Panc1 (cell line): ENCODE measurements around the gene RP2. TPM values are rescaled to one million over a fixed set of nuclear protein-coding genes. Genes with fewer than 3 reads are reported as not detected.

Source experiments
- ATAC-seq: fragments of 200-7000 bp; cut with Tn5 transposase; 2 replicates; pipeline ENCODE4 v1.9.1; 2020; ENCODE audit warnings: mild to moderate bottlenecking, moderate library complexity
- BruUV-seq: library from RNA; stranded (reverse); fragments of 400-500 nt; replicated peaks from 2 replicates; lab custom pipeline; 2021; lab: Mats Ljungman, UMichigan
- CTCF ChIA-PET: fragments of 300-600 bp; sonication (Branson Sonifier 250); formaldehyde crosslinking; loops from one replicate; lab custom pipeline; 2022; ENCODE audit warnings: antibody characterized with exemption; lab: Charles Lee
- POLR2A ChIA-PET: fragments of 300-600 bp; sonication (Branson Sonifier 250); formaldehyde crosslinking; loops from one replicate; lab custom pipeline; 2022; ENCODE audit warnings: antibody characterized with exemption; lab: Charles Lee
- DNase-seq: peaks from one replicate; pipeline ENCODE4 v3.0.0-alpha.2; 2010; ENCODE audit warnings: low read depth, low spot score
- H3K27ac ChIP-seq: 2 replicates; pipeline ENCODE4 v1.5.1; 2011; ENCODE audit warnings: mild to moderate bottlenecking, low read length, inconsistent platforms
- H3K27me3 ChIP-seq: fragments of 200-500 bp; sonication (Bioruptor generic); 2 replicates; pipeline ENCODE4 v1.6.0; 2014; ENCODE audit warnings: low read length, inconsistent platforms; ENCODE audit not compliant: control insufficient read depth, insufficient read depth
- H3K36me3 ChIP-seq: fragments of 200-500 bp; sonication (Bioruptor generic); 2 replicates; pipeline ENCODE4 v1.5.1; 2014; ENCODE audit warnings: inconsistent platforms, mild to moderate bottlenecking, low read length, moderate library complexity; ENCODE audit not compliant: control insufficient read depth, insufficient read depth
- H3K4me1 ChIP-seq: 2 replicates; pipeline ENCODE4 v1.5.1; 2011; ENCODE audit warnings: inconsistent platforms, mild to moderate bottlenecking, low read length, moderate library complexity; ENCODE audit not compliant: control insufficient read depth, insufficient read depth
- H3K4me3 ChIP-seq, 2 experiments: 2 replicates each; pipeline ENCODE4 v1.5.1; 2011 to 2012; ENCODE audit warnings: low read depth in 2 of 2, low read length in 2 of 2, mild to moderate bottlenecking in 2 of 2, inconsistent platforms in 1 of 2, moderate library complexity in 1 of 2
- H3K9me3 ChIP-seq: fragments of 200-500 bp; sonication (Bioruptor generic); 2 replicates; pipeline ENCODE4 v1.5.1; 2014; ENCODE audit warnings: low read depth, mild to moderate bottlenecking, inconsistent platforms, low read length, moderate library complexity; ENCODE audit not compliant: control insufficient read depth, insufficient read depth
- POLR2AphosphoS5 ChIP-seq: IDR thresholded peaks from 2 replicates; pipeline ENCODE4 v1.6.1; 2012; ENCODE audit warnings: mild to moderate bottlenecking, low read depth, low read length, moderate library complexity
- SIN3A ChIP-seq: IDR thresholded peaks from 2 replicates; pipeline ENCODE4 v1.6.1; 2012; ENCODE audit warnings: low read depth, mild to moderate bottlenecking, low read length, moderate library complexity, borderline replicate concordance; ENCODE audit not compliant: insufficient read depth
- TCF7L2 ChIP-seq: IDR thresholded peaks from 2 replicates; pipeline ENCODE4 v1.6.1; 2011; ENCODE audit warnings: mild to moderate bottlenecking, low read depth, low read length, inconsistent platforms
- in situ Hi-C: cut with HindIII; loops from 2 replicates; pipeline ENCODE4 v1.10.0; 2016; ENCODE audit warnings: low sequenced_read_pairs, low pct_unique_long_range_greater_than_20kb
- intact Hi-C: fragments of 100-400 bp; cut with micrococcal nuclease; formaldehyde crosslinking; loops from one replicate; pipeline ENCODE4 v1.10.0; 2022; ENCODE audit not compliant: unreplicated experiment
- total RNA-seq: library from RNA; stranded (reverse); gene quantifications from one replicate; pipeline ENCODE4 v1.2.1, GENCODE V29; 2021; ENCODE audit not compliant: unreplicated experiment
- TF ChIP-seq, protein P1 (sequence below), 2 experiments: IDR thresholded peaks; 2 replicates each; pipeline ENCODE4 v1.6.1; 2011 to 2012; ENCODE audit warnings: low read depth in 2 of 2, control low read depth in 1 of 2, low read length in 1 of 2, mild to moderate bottlenecking in 1 of 2, moderate library complexity in 1 of 2; ENCODE audit not compliant: insufficient read depth in 1 of 2
- TF ChIP-seq, protein P2 (sequence below): fragments of 450-650 bp; IDR thresholded peaks from 2 replicates; pipeline ENCODE4 v1.5.1; 2017; ENCODE audit warnings: mild to moderate bottlenecking

RP2 gene
- total RNA-seq, 1 experiment from 2014 or later: 17.3 TPM

DNA sequence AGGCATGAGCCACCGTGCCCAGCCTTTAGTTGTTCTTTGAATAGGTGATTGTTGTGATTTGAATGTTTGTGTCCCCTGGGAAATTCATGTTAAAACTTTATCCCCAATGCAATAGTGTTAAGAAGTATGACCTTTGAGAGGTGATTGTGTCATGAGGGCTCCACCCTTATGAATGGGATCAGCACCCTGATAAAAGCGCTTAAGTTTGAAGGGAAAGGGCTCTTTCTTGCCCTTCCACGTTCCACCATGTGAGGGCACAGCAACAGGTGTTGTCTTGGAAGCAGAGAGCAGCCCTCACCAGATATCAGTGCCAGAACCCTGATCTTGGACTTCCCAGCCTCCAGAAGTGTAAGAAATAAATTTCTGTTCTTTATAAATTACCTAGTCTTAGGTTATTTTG lies 33.7 kb upstream of the RP2 start:
- Histone ChIP-seq H3K9me3 (no peaks in the 10 kb centered on the region), H3K4me3 (no peak overlapping the region), H3K27me3 (no peaks in the 10 kb centered on the region), H3K4me1 (no peaks in the 10 kb centered on the region), H3K27ac (no peak overlapping the region), H3K36me3 (no peaks in the 10 kb centered on the region)
- DNase-seq (no peak), ATAC-seq (peak; percentile 73)
- POLR2A ChIA-PET: no interaction called here
- no TSS peak for BruUV-seq
- TF ChIP-seq SIN3A: no peak
- TF ChIP-seq, protein P1, sequence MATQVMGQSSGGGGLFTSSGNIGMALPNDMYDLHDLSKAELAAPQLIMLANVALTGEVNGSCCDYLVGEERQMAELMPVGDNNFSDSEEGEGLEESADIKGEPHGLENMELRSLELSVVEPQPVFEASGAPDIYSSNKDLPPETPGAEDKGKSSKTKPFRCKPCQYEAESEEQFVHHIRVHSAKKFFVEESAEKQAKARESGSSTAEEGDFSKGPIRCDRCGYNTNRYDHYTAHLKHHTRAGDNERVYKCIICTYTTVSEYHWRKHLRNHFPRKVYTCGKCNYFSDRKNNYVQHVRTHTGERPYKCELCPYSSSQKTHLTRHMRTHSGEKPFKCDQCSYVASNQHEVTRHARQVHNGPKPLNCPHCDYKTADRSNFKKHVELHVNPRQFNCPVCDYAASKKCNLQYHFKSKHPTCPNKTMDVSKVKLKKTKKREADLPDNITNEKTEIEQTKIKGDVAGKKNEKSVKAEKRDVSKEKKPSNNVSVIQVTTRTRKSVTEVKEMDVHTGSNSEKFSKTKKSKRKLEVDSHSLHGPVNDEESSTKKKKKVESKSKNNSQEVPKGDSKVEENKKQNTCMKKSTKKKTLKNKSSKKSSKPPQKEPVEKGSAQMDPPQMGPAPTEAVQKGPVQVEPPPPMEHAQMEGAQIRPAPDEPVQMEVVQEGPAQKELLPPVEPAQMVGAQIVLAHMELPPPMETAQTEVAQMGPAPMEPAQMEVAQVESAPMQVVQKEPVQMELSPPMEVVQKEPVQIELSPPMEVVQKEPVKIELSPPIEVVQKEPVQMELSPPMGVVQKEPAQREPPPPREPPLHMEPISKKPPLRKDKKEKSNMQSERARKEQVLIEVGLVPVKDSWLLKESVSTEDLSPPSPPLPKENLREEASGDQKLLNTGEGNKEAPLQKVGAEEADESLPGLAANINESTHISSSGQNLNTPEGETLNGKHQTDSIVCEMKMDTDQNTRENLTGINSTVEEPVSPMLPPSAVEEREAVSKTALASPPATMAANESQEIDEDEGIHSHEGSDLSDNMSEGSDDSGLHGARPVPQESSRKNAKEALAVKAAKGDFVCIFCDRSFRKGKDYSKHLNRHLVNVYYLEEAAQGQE (IDR thresholded peaks at IDR 0.05; ENCODE audit: insufficient read depth in 1 of 2, low read depth in 2 of 2, low read length in 1 of 2): no peak
- TF ChIP-seq, protein P2, sequence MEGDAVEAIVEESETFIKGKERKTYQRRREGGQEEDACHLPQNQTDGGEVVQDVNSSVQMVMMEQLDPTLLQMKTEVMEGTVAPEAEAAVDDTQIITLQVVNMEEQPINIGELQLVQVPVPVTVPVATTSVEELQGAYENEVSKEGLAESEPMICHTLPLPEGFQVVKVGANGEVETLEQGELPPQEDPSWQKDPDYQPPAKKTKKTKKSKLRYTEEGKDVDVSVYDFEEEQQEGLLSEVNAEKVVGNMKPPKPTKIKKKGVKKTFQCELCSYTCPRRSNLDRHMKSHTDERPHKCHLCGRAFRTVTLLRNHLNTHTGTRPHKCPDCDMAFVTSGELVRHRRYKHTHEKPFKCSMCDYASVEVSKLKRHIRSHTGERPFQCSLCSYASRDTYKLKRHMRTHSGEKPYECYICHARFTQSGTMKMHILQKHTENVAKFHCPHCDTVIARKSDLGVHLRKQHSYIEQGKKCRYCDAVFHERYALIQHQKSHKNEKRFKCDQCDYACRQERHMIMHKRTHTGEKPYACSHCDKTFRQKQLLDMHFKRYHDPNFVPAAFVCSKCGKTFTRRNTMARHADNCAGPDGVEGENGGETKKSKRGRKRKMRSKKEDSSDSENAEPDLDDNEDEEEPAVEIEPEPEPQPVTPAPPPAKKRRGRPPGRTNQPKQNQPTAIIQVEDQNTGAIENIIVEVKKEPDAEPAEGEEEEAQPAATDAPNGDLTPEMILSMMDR: peak; percentile 63
- CTCF ChIA-PET: no interaction called here
- intact Hi-C loops: loop anchor here (5.0 kb wide), 1 partner anchor 289 kb away; no protein-coding TSS in a partner anchor
- in situ Hi-C loops: no loop called here

DNA sequence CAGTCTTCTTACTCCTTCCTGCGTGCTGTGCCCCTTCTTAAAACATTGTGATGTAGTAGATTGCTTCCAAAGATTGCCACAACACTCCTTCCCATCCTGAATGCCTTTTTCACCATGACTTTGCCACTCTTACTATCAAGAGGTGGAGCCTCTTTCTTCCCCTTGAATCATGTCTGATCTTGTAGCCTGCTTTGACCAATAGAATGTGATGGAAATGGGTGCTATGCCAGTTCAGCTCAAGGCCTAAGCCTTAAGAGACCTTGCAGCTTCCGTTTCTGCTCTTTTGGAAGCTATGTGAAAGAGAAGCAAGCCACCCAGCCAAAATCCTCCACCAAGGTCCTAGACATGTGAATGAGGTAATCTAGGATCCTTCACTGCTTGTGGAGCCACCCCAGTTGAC lies 31.6 kb upstream of the RP2 start:
- no TSS peak for BruUV-seq
- POLR2A ChIA-PET: no interaction called here
- TF ChIP-seq POLR2AphosphoS5: no peak
- no peak for TF ChIP-seq SIN3A
- TF ChIP-seq, protein P2: no peak
- no peak for TF ChIP-seq TCF7L2
- TF ChIP-seq, protein P1 (IDR thresholded peaks at IDR 0.05; ENCODE audit: insufficient read depth in 1 of 2, low read depth in 2 of 2, low read length in 1 of 2): no peak
- Histone ChIP-seq H3K4me1 (no peaks in the 10 kb centered on the region), H3K27ac (no peak overlapping the region), H3K4me3 (no peak overlapping the region), H3K27me3 (no peaks in the 10 kb centered on the region), H3K9me3 (no peaks in the 10 kb centered on the region), H3K36me3 (no peaks in the 10 kb centered on the region)
- CTCF ChIA-PET: no interaction called here
- intact Hi-C loops (no loop called here), in situ Hi-C loops (no loop called here)
- DNase-seq: no peak
- ATAC-seq: no peak
